A673 (cell line): ENCODE measurements around the gene TYR. TPM values are rescaled to one million over a fixed set of nuclear protein-coding genes. Genes with fewer than 3 reads are reported as not detected.
"Not testable (repeated sequence)": the region's sequence is repeated elsewhere in the genome, so short reads cannot be mapped to it uniquely, and the experiment has no call there.

Experiments
- BruUV-seq: library from RNA; stranded (reverse); fragments of 400-500 nt; replicated peaks from 2 replicates; lab custom pipeline; 2021; lab: Mats Ljungman, UMichigan
- CTCF ChIA-PET: fragments of 300-600 bp; sonication (Branson Sonifier 250); formaldehyde crosslinking; loops from one replicate; lab custom pipeline; 2022; ENCODE audit warnings: antibody characterized with exemption; lab: Charles Lee
- POLR2A ChIA-PET: fragments of 300-600 bp; sonication (Branson Sonifier 250); formaldehyde crosslinking; loops from one replicate; lab custom pipeline; 2022; ENCODE audit warnings: antibody characterized with exemption; ENCODE audit not compliant: low non-redundant PET; lab: Charles Lee
- DNase-seq: peaks from one replicate; pipeline ENCODE4 v3.0.0-alpha.2; 2015; ENCODE audit warnings: low spot score
- H3K27ac ChIP-seq: fragments of 200-600 bp; sonication (generic); 2 replicates; pipeline ENCODE4 v1.5.1; 2016; ENCODE audit warnings: mixed run types, low read depth, mild to moderate bottlenecking, mixed read lengths, antibody characterized with exemption, low read length; ENCODE audit not compliant: poor library complexity, severe bottlenecking
- H3K27me3 ChIP-seq: fragments of 200-600 bp; sonication (generic); replicated peaks from 2 replicates; pipeline ENCODE4 v1.6.1; 2017; ENCODE audit warnings: mixed run types, low read depth, mild to moderate bottlenecking, mixed read lengths, antibody characterized with exemption, low read length; ENCODE audit not compliant: insufficient read depth, poor library complexity
- H3K36me3 ChIP-seq: fragments of 200-600 bp; sonication (generic); 2 replicates; pipeline ENCODE4 v1.6.1; 2016; ENCODE audit warnings: mixed run types, mild to moderate bottlenecking, mixed read lengths, antibody characterized with exemption, low read length; ENCODE audit not compliant: insufficient read depth, poor library complexity, severe bottlenecking
- H3K4me1 ChIP-seq: fragments of 200-600 bp; sonication (generic); 2 replicates; pipeline ENCODE4 v1.6.1; 2017; ENCODE audit warnings: mixed run types, mild to moderate bottlenecking, mixed read lengths, antibody characterized with exemption, low read length; ENCODE audit not compliant: insufficient read depth, poor library complexity, severe bottlenecking
- H3K4me3 ChIP-seq: fragments of 200-600 bp; sonication (generic); 2 replicates; pipeline ENCODE4 v1.5.1; 2016; ENCODE audit warnings: low read depth, mixed run types, mild to moderate bottlenecking, mixed read lengths, low read length; ENCODE audit not compliant: poor library complexity, severe bottlenecking
- H3K9me3 ChIP-seq: fragments of 200-600 bp; sonication (generic); 2 replicates; pipeline ENCODE4 v1.6.1; 2016; ENCODE audit warnings: mixed run types, low read depth, mild to moderate bottlenecking, mixed read lengths, antibody characterized with exemption, low read length; ENCODE audit not compliant: poor library complexity, severe bottlenecking
- intact Hi-C: fragments of 100-400 bp; cut with micrococcal nuclease; formaldehyde crosslinking; loops from one replicate; pipeline ENCODE4 v1.10.0; 2022; ENCODE audit not compliant: unreplicated experiment
- total RNA-seq: library from RNA; stranded (reverse); gene quantifications from 2 replicates; pipeline ENCODE4 v1.2.3, GENCODE V29; 2021

The TYR gene
- total RNA-seq, 1 experiment from 2014 or later = not detected

- POLR2A ChIA-PET, H3K4me1 ChIP-seq, BruUV-seq, CTCF ChIA-PET, H3K9me3 ChIP-seq, intact Hi-C loops, DNase-seq, H3K36me3 ChIP-seq, H3K4me3 ChIP-seq, H3K27me3 ChIP-seq, H3K27ac ChIP-seq: not testable (repeated sequence)
Observed at GRCh38 chr11:89338073-89338472, 160.4 kb downstream of the TYR start.

- H3K4me1 ChIP-seq, intact Hi-C loops, BruUV-seq, H3K27ac ChIP-seq, H3K9me3 ChIP-seq, H3K27me3 ChIP-seq, H3K4me3 ChIP-seq, H3K36me3 ChIP-seq, CTCF ChIA-PET, POLR2A ChIA-PET, DNase-seq: not testable (repeated sequence)
Observed at GRCh38 chr11:89340450-89340849, 162.8 kb downstream of the TYR start.

- CTCF ChIA-PET, intact Hi-C loops, H3K27me3 ChIP-seq, POLR2A ChIA-PET, H3K4me1 ChIP-seq, BruUV-seq, H3K27ac ChIP-seq, H3K36me3 ChIP-seq, H3K4me3 ChIP-seq, DNase-seq, H3K9me3 ChIP-seq: not testable (repeated sequence)
Observed at GRCh38 chr11:89342880-89343572, 165.4 kb downstream of the TYR start.

Other genes starting within 250 kb of the TYR start
- gene GRM5, start 111.9 kb upstream of the TYR start, total RNA-seq = not detected in 2 replicates